GM12878 (cell line): ENCODE data around the gene DHRS1. TPM values are rescaled to one million over a fixed set of nuclear protein-coding genes. Genes with fewer than 3 reads are reported as not detected.
A peak's percentile ranks its signal among the peaks of the same experiment; 100 is the strongest.

Experiments
- ATAC-seq: fragments of 200-7000 bp; cut with Tn5 transposase; 3 replicates; pipeline ENCODE4 v1.9.1; 2020; ENCODE audit warnings: mild to moderate bottlenecking, moderate library complexity
- BruUV-seq: library from RNA; stranded (reverse); fragments of 400-500 nt; replicated peaks from 2 replicates; lab custom pipeline; 2021; lab: Mats Ljungman, UMichigan
- CTCF ChIA-PET: fragments of 300-600 bp; sonication (Branson Sonifier 250); formaldehyde crosslinking; extraction: SDS; loops from one replicate; lab custom pipeline; 2021; ENCODE audit warnings: inconsistent platforms; lab: Yijun Ruan, JAX
- POLR2A ChIA-PET: fragments of 350-600 bp; formaldehyde crosslinking; extraction: SDS; loops from one replicate; lab custom pipeline; 2021; ENCODE audit warnings: inconsistent platforms; lab: Charles Lee
- RAD21 ChIA-PET: fragments of 300-600 bp; sonication (Branson Sonifier 250); formaldehyde crosslinking; loops from one replicate; lab custom pipeline; 2023; ENCODE audit warnings: antibody characterized with exemption; ENCODE audit not compliant: unreplicated experiment; lab: Charles Lee
- SMC1A ChIA-PET: fragments of 300-600 bp; sonication (Branson Sonifier 250); formaldehyde crosslinking; loops from one replicate; lab custom pipeline; 2023; ENCODE audit not compliant: unreplicated experiment, uncharacterized antibody; lab: Charles Lee
- DNase-seq: peaks from one replicate; pipeline ENCODE4 v3.0.0-alpha.2; 2011; ENCODE audit warnings: low read depth, low spot score
- FAIRE-seq: peaks from 3 replicates; lab custom pipeline; 2011; peaks lifted over from hg19 to GRCh38; lab: Jason Lieb, UNC
- H2AFZ ChIP-seq: 2 replicates; pipeline ENCODE4 v1.6.0; 2011; ENCODE audit warnings: low read depth, low read length, control low read depth; ENCODE audit not compliant: control insufficient read depth
- H3K27ac ChIP-seq: 2 replicates; pipeline ENCODE4 v1.5.1; 2011; ENCODE audit warnings: control low read depth; ENCODE audit not compliant: control insufficient read depth, insufficient read depth
- H3K27me3 ChIP-seq, 2 experiments: replicated peaks in 1 of 2; 2 replicates each; pipeline versions ENCODE4 v1.6.0 to v1.6.1; 2011; ENCODE audit warnings: low read length in 1 of 2; ENCODE audit not compliant: control insufficient read depth in 2 of 2, insufficient read depth in 2 of 2
- H3K36me3 ChIP-seq, 2 experiments: 2 replicates each; pipeline ENCODE4 v1.5.1; 2011; ENCODE audit warnings: low read length in 1 of 2; ENCODE audit not compliant: control insufficient read depth in 2 of 2, insufficient read depth in 2 of 2
- H3K4me1 ChIP-seq: 2 replicates; pipeline ENCODE4 v1.6.1; 2011; ENCODE audit warnings: mild to moderate bottlenecking, low read length, moderate library complexity, mixed read lengths; ENCODE audit not compliant: control insufficient read depth, insufficient read depth
- H3K4me2 ChIP-seq: 2 replicates; pipeline ENCODE4 v1.6.0; 2011; ENCODE audit warnings: control low read depth; ENCODE audit not compliant: control insufficient read depth, insufficient read depth
- H3K4me3 ChIP-seq: fragments of 200-600 bp; sonication (generic); 2 replicates; pipeline ENCODE4 v1.5.1; 2016
- H3K79me2 ChIP-seq: 2 replicates; pipeline ENCODE4 v1.6.0; 2011; ENCODE audit warnings: low read length; ENCODE audit not compliant: control insufficient read depth, insufficient read depth
- H3K9ac ChIP-seq: 2 replicates; pipeline ENCODE4 v1.8.0; 2011; ENCODE audit warnings: low read length, control low read depth, mixed read lengths; ENCODE audit not compliant: control insufficient read depth, insufficient read depth
- H3K9me3 ChIP-seq: replicated peaks from 3 replicates; pipeline ENCODE4 v1.5.1; 2011; ENCODE audit warnings: mild to moderate bottlenecking, low read length; ENCODE audit not compliant: control insufficient read depth, insufficient read depth
- H4K20me1 ChIP-seq: 2 replicates; pipeline ENCODE4 v1.6.0; 2011; ENCODE audit not compliant: control insufficient read depth, insufficient read depth
- HDAC2 ChIP-seq: fragments of 200-600 bp; sonication (generic); IDR thresholded peaks from 2 replicates; pipeline ENCODE4 v1.6.1; 2017
- IRF3 ChIP-seq: fragments of 450-650 bp; IDR thresholded peaks from 2 replicates; pipeline ENCODE4 v1.6.1; 2014; ENCODE audit warnings: mild to moderate bottlenecking
- NFYB ChIP-seq: IDR thresholded peaks from 2 replicates; pipeline ENCODE4 v1.6.1; 2011; ENCODE audit warnings: low read depth, mild to moderate bottlenecking, low read length, improper control_type of control experiment, moderate library complexity; ENCODE audit not compliant: insufficient read depth
- RAD51 ChIP-seq: fragments of 450-650 bp; IDR thresholded peaks from 2 replicates; pipeline ENCODE4 v1.6.1; 2016; ENCODE audit warnings: moderate library complexity, mild to moderate bottlenecking, inconsistent platforms
- RBBP5 ChIP-seq: fragments of 200-600 bp; sonication (generic); conservative IDR thresholded peaks from 2 replicates; pipeline ENCODE4 v1.6.1; 2016
- YY1 ChIP-seq: IDR thresholded peaks from 2 replicates; pipeline ENCODE4 v1.6.1; 2011; ENCODE audit warnings: low read depth, mild to moderate bottlenecking, low read length
- WGBS: methylation state at CpG from one replicate; pipeline ENCODE4 v1.1.6; 2016; ENCODE audit warnings: low lambda C conversion rate; ENCODE audit not compliant: insufficient replicate concordance, insufficient coverage; ENCODE audit errors: missing lambda C conversion rate; 5-methylcytosine and 5-hydroxymethylcytosine counted together
- in situ Hi-C: fragments of 300-500 bp; cut with MboI; formaldehyde crosslinking; loops from 9 replicates; pipeline ENCODE4 v1.14.3; 2018; ENCODE audit warnings: mixed read lengths
- intact Hi-C: fragments of 100-400 bp; cut with micrococcal nuclease; formaldehyde crosslinking; loops from one replicate; pipeline ENCODE4 v1.14.2; 2022; ENCODE audit not compliant: unreplicated experiment
- polyA plus RNA-seq, 11 experiments: library from polyadenylated mRNA; depleted of rRNA in 4 of 11; unstranded in 6 of 11; stranded (reverse) in 5 of 11; fragments of >200 nt; fragmentation: Nextera tagmentation in 4 of 11; fragmentation: Illumina TruSeq in 1 of 11; extraction: Ambion mirVana in 4 of 11; extraction: Trizol in 1 of 11; gene quantifications; 1 replicate in 1 of 11; 2 replicates in 10 of 11; pipeline versions ENCODE4 v1.2.1 to v1.2.3, GENCODE V29; 2011 to 2016; ENCODE audit warnings: inconsistent platforms in 2 of 11, missing spikeins in 2 of 11, low read depth in 1 of 11
- total RNA-seq, 4 experiments: library from RNA; depleted of rRNA in 3 of 4; stranded (reverse); fragments of >200 nt in 3 of 4; fragmentation: Illumina TruSeq in 1 of 4; extraction: Trizol in 1 of 4; gene quantifications; 2 replicates each; pipeline versions ENCODE4 v1.2.1 to v1.2.3, GENCODE V29; 2013 to 2021
- TF ChIP-seq, protein P1 (sequence below): fragments of 450-650 bp; IDR thresholded peaks from 2 replicates; pipeline ENCODE4 v1.6.1; 2017; ENCODE audit warnings: mild to moderate bottlenecking, low read depth, inconsistent platforms; ENCODE audit not compliant: poor library complexity, severe bottlenecking

DHRS1 gene
- total and polyA plus RNA-seq, 10 of the 15 experiments (the other 5 are each of a cell fraction or from before 2014, with no cell fraction given) = 12.1 to 45.0 (median 25.7) TPM

DNA sequence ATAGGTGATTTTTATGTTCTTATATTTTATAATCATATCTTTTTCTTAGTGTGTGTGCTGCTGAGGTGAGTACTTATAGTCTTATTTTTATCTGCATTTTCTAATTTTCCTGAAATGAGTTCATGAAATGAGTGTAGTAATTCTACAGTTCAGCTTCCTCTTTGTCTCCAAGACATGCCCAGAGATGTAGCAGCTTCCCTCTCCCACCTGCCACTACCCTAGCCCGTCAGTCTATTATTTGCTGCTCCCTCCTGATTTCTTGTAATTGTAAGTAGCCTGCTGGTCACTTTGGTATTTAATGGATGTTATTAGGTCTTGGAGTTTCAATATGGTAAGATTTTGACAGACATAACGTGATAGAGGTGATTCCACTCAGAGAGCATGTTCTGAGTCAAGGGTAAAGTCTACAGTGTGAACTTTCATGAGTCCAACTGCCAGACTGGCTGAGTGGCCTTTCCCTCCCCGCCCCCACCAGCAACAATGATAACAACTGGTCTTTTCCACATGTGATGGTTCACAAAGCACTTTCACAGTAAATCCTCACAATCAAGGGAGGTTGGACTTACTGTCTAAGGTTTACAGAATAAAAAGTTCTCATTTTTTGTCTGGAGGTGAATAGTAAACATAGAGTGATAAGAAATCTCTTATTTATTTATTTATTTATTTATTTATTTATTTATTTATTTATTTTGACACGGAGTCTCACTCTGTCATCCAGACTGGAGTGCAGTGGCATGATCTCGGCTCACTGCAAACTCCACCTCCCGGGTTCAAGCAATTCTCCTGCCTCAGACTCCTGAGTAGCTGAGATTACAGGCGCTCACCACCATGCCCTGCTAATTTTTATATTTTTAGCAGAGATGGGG, 44.4 kb upstream of the DHRS1 start:
- in situ Hi-C loops (no loop called here), intact Hi-C loops (no loop called here)
- TF ChIP-seq RBBP5 (no peak), IRF3 (no peak), YY1 (no peak), HDAC2 (no peak), NFYB (no peak), RAD51 (no peak)
- TF ChIP-seq, protein P1, sequence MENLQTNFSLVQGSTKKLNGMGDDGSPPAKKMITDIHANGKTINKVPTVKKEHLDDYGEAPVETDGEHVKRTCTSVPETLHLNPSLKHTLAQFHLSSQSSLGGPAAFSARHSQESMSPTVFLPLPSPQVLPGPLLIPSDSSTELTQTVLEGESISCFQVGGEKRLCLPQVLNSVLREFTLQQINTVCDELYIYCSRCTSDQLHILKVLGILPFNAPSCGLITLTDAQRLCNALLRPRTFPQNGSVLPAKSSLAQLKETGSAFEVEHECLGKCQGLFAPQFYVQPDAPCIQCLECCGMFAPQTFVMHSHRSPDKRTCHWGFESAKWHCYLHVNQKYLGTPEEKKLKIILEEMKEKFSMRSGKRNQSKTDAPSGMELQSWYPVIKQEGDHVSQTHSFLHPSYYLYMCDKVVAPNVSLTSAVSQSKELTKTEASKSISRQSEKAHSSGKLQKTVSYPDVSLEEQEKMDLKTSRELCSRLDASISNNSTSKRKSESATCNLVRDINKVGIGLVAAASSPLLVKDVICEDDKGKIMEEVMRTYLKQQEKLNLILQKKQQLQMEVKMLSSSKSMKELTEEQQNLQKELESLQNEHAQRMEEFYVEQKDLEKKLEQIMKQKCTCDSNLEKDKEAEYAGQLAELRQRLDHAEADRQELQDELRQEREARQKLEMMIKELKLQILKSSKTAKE = peak; percentile 41

More for the DNA sequence above, 44.4 kb upstream of the DHRS1 start:
- no peak overlapping the region for H2AFZ ChIP-seq
- H3K9ac ChIP-seq = no peak overlapping the region
- H3K36me3 ChIP-seq = no peaks in the 10 kb centered on the region
- no peaks in the 10 kb centered on the region for H3K9me3 ChIP-seq
- BruUV-seq = no TSS peak
- H3K27me3 ChIP-seq = no peaks in the 10 kb centered on the region; a peak in 1 of 4 replicates
- H3K4me1 ChIP-seq = peaks cover 2% of the 10 kb centered on the region; the same call in 1 of the 2 replicates
- ATAC-seq (no peak), DNase-seq (no peak), FAIRE-seq (no peak)
- SMC1A ChIA-PET = interaction anchor here (1.9 kb wide), 1 partner anchor 88 kb away, joined by 5 read pairs; no protein-coding TSS in a partner anchor
- no peak overlapping the region for H3K4me2 ChIP-seq
- H4K20me1 ChIP-seq = no peaks in the 10 kb centered on the region
- H3K27ac ChIP-seq = no peak overlapping the region
- CTCF ChIA-PET = interaction anchor here (1.0 to 4.5 kb wide), 7 partner anchors 10 to 88 kb away, joined by 3 to 39 read pairs (median 4); partner anchors contain the start of genes CBLN3 and KHNYN
- POLR2A ChIA-PET = no interaction called here
- H3K4me3 ChIP-seq = no peak overlapping the region
- WGBS = 40% methylated on average over 7 of the region's 7 CpGs
- H3K79me2 ChIP-seq = no peaks in the 10 kb centered on the region
- RAD21 ChIA-PET = interaction anchor here (0.9 to 1.7 kb wide), 5 partner anchors 11 to 98 kb away, joined by 3 to 4 read pairs (median 3); no protein-coding TSS in a partner anchor
